Left kidney (tissue), 2 donors: ENCODE measurements around the gene URB1. TPM values are rescaled to one million over a fixed set of nuclear protein-coding genes. Genes with fewer than 3 reads are reported as not detected.
"Not testable (repeated sequence)": the region's sequence is repeated elsewhere in the genome, so short reads cannot be mapped to it uniquely, and the experiment has no call there.

Experiments
- DNase-seq: peaks from one replicate; pipeline ENCODE4 v3.0.0-alpha.2; 2013
- polyA plus RNA-seq: library from polyadenylated mRNA; unstranded; fragments of 120-200 nt; gene quantifications from one replicate; pipeline ENCODE4 v1.2.1, GENCODE V29; 2013; ENCODE audit not compliant: insufficient read length

Gene URB1
- polyA plus RNA-seq, 1 donor = 14.9 TPM

- DNase-seq = no peak
Observed at GRCh38 chr21:32411350-32412161, 18.7 kb upstream of the URB1 start.

DNA sequence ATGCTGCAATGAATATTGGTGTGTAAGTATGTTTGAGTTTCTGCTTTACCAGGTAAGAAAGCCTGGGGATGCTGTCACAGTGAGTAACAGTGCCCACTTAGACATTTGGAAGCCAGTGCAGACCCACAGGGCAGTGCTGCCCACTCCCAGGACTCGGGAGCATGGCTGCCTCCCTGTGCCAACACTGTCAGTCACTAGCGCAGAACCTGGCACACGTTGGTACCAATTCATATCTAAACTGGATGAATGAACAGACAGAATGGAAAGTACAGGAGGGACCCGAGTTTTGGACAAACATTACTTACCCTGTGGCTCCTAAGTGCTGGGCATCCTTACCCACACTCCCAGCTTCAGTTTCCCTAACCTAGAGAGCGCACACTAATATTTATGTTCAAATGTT lies 18.1 kb upstream of the URB1 start:
- DNase-seq = no peak

DNA sequence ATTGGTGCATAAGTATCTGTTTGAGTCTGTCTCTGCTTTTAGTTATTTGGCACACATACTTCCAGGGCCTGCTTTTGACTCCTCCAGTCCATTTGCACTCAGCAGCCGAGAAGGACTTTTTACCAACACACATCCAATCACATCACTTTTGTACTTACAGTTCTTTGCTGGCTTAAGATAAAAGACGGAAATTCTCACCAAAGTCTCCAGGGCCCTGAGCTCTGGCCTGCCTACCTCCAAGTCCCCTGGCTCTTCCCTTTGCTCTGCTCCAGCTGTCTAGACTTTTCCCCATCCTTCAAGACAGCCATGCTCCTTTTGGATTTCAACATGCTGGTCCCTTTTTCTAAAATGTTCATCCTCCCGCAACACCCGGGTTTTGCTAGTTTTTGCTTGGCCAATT lies 17.5 kb upstream of the URB1 start:
- DNase-seq = no peak

GRCh38 chr21:32406405-32406804 lies 13.6 kb upstream of the URB1 start:
- DNase-seq = no peak

GRCh38 chr21:32403201-32403777 lies 10.5 kb upstream of the URB1 start:
- peak; percentile 85 for DNase-seq

DNA sequence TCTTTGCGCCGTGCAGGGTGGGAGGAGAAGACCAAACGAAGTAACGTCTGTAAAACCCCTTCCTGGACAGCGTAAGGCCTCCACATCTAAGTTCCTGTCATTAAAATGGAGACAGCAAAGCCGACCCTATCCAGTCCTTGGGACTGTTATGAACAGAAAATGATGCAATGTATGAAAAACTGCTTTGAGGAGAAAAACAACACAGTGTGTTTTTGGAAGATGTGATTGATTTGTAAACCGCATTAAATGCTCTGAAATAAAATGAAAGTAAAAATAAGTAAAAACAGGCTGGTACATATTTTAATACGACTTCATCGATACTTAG lies 827 bp upstream of the URB1 start:
- DNase-seq = no peak

- DNase-seq = no peak
Observed at GRCh38 chr21:32392299-32392879, 423 bp downstream of the URB1 start.

DNA sequence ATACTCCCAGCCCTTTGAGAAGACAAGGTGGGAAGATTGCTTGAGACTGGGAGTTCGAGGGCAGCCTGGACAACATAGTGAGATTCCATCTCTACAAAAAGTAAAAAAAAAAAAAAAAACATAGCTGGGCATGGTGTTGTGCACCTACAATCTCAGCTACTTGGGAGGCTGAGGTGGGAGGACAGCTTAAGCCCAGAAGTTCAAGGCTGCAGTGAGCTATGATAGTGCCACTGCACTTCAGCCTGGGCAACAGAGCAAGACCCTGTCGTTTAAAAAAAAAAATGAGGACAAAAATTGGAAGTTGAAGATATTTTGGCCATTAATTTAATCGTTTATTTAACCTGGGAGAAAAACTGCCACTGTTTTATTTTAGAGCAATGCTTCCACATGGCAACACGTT lies 1.1 kb downstream of the URB1 start:
- no peak for DNase-seq

DNA sequence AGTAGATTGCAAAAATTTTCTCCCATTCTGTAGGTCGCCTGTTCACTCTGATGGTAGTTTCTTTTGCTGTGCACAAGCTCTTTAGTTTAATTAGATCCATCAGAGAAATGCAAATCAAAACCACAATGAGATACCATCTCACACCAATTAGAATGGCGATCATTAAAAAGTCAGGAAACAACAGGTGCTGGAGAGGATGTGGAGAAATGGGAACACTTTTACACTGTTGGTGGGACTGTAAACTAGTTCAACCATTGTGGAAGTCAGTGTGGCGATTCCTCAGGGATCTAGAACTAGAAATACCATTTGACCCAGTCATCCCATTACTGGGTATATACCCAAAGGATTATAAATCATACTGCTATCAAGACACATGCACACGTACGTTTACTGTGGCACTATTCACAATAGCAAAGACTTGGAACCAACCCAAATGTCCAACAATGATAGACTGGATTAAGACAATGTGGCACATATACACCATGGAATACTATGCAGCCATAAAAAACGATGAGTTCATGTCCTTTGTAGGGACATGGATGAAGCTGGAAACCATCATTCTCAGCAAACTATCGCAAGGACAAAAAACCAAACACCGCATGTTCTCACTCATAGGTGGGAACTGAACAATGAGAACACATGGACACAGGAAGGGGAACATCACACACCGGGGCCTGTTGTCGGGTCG lies 2.1 kb downstream of the URB1 start:
- not testable (repeated sequence) for DNase-seq

GRCh38 chr21:32389337-32390015 lies 3.3 kb downstream of the URB1 start:
- DNase-seq = no peak

GRCh38 chr21:32388306-32388705 lies 4.5 kb downstream of the URB1 start:
- DNase-seq = no peak

GRCh38 chr21:32387151-32387550 lies 5.7 kb downstream of the URB1 start:
- no peak for DNase-seq

DNA sequence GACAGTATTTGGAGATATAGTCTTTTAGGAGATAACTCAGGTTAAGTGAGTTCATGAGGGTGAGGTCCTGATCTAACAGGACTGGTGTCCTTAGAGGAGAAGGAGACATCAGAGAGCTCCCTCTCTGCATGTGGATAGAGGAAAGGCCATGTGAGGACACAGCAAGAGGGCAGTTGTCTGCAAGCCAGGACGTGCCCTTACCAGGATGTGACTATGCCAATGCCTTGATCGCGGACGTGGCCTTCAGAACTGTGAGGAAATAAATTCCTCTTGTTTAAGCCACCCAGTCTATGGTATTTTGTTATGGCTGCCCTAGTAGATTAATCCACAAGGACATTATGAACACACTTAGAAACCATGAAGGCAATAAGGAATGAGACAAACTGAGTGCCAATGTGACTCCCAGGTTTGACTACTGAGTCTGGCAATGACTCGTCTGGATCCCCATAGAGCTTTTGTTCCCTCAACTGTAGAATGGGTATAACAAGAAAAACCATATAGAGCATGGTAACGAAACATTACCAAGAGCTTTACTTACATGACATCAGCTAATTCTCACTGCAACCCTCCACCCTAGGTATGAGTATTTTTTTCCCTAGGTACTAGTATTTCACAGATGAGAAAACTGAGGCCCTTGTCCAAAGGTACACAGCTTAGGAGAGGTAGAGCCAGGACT lies 6.5 kb downstream of the URB1 start:
- DNase-seq = no peak

GRCh38 chr21:32383812-32384211 lies 9.0 kb downstream of the URB1 start:
- no peak for DNase-seq

DNA sequence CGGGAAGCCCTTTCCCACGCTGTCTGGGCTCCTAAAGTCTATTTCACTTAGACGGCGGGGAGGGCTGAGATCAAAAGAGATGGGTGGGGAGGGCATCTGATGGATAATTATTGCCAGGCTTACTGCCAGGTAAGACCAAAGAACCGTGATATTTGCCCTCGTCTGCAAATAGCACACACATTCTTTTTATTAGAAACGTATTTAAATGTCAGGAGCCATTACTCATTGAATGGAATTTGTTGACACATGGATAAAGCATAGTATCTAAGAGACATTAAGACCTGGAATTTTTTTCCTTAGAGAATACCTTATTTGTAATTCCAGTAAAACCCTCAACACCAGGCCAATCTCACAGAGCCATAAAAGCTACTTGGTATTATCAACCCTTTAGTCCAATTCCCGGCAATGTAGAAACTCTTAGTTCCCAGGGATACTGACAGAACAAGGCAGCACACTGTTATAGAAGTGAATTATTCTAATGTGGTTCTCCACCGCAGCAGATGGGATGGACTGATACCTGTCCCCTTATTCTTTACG lies 10.6 kb downstream of the URB1 start:
- no peak for DNase-seq

- no peak for DNase-seq
Observed at GRCh38 chr21:32381571-32381970, 11.2 kb downstream of the URB1 start.

DNA sequence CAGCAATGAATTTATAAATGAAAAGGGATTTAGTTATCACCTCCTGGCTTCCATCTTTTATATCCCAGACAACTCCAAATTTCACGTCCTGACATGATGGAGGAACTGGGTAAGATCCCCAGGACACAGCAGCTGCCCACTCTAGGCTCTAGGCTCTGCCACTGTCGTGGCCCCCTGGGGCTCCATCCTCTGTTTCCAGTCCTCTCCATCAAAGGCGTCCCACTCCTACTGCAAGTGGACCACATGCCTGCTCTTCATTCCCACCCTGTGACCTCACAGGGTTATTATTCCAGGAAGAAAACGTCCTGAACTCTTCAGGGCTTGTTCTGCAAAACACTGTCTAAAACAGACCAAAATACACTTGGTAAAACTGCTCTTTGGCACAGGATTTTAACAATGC lies 11.9 kb downstream of the URB1 start:
- DNase-seq = no peak

DNA sequence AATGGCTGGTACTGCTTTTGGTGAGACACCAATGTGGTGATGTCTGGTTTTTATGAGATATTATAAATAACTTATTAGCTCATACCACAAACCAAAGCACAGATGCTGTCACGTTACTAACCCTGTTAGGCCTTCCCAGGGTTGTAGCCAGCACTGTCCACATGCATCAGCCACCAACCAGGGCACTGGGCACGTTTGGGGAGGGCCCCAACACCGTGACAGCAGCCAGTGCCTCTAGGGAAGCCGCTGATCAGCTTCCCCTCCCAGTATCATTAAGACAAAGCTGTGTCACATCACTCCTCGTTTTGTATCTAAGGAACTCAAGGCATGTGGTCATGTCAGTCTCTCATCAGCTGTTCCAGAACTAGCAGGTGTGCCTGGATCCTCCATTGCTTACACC lies 13.9 kb downstream of the URB1 start:
- DNase-seq = no peak

- no peak for DNase-seq
Observed at GRCh38 chr21:32377991-32378390, 14.8 kb downstream of the URB1 start.

- DNase-seq = no peak
Observed at GRCh38 chr21:32377506-32377905, 15.3 kb downstream of the URB1 start.

DNA sequence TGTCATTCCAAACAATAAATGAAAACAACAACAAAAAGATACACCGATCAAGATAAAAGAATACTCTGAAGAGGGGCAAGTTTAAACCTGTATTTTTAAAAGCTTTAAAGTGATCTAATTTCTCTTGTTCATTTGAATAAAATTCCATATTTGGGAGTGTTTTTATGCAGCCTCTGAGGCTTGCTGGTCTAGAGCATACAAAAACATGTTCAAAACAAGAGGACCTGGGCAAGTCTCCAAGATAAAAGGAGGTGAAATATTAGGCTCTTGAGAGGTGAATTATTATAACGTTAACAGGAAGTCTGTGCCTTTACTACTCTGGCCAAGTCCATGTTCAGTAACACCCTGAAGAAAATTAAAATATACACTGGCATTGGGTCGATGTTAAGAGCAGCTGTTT lies 20.1 kb downstream of the URB1 start:
- no peak for DNase-seq

DNA sequence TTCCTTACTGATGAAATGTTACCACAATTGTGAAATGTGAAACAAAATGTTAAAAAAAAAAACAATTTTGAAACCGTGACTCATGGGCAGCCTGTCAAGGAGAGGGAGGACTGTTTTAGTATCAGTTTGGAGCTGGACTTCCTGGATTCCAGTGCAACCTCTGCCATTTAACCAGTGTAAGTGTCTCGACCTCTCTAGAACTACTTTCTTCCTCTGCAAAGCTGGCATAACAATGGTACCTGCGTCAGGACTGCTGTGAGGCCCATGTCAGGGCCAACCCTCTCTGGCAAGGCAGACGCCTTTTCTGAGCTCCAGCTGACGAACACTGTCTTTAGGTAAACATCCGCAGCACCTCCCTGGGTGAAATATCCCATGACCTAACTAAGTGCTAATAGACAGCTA lies 20.9 kb downstream of the URB1 start:
- no peak for DNase-seq
